GM12872 (cell line): Measurements from ENCODE around the gene PIR.

Source experiments
- TF ChIP-seq, protein P1 (sequence below): IDR thresholded peaks from 3 replicates; pipeline ENCODE4 v1.5.1; 2011; ENCODE audit warnings: low read depth, mild to moderate bottlenecking, low read length, moderate library complexity; ENCODE audit not compliant: insufficient read depth

The PIR gene

GRCh38 chrX:15376956-15377355 lies 116.2 kb downstream of the PIR start:
- TF ChIP-seq, protein P1, sequence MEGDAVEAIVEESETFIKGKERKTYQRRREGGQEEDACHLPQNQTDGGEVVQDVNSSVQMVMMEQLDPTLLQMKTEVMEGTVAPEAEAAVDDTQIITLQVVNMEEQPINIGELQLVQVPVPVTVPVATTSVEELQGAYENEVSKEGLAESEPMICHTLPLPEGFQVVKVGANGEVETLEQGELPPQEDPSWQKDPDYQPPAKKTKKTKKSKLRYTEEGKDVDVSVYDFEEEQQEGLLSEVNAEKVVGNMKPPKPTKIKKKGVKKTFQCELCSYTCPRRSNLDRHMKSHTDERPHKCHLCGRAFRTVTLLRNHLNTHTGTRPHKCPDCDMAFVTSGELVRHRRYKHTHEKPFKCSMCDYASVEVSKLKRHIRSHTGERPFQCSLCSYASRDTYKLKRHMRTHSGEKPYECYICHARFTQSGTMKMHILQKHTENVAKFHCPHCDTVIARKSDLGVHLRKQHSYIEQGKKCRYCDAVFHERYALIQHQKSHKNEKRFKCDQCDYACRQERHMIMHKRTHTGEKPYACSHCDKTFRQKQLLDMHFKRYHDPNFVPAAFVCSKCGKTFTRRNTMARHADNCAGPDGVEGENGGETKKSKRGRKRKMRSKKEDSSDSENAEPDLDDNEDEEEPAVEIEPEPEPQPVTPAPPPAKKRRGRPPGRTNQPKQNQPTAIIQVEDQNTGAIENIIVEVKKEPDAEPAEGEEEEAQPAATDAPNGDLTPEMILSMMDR: no peak

GRCh38 chrX:15373976-15374375 lies 119.2 kb downstream of the PIR start:
- TF ChIP-seq, protein P1: no peak

DNA sequence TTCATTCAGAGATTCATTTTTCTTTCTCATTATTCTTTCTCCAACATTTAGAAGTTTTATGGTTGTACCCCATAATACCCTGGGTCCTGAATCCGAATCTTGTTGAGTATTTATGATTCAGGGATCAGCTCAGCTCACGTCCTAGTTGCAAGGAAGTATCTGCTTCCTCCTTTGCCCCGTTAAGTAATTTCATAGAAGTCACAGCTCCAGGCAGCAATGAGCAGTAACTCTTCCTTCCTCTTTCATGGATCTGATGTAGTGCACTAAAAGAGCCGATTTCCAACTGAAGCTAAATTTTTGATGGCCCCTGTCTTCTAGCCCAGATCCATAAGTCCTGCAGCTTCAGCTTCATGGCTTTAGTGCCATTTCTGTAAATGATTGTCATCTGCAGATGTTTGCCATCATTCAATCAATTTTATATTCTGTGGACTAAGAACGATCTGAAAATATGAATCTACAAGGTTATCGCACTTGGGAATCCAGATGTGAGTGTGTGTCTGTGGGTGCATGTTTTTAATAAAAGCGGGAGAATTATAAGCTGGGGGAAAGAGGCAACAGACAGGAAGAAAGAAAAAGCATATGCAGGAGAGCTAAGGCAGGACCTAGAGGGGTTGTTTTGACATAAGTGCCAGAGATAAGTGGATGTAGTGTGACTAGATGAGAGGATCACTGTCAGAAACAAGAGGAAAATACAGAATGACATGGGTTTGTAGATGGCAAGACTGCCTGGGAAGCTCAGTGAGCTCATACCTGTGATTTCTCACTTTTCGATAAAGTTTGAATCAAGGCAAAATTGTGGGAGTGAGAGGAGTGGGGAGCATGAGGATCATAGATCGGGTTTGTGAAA lies 126.4 kb downstream of the PIR start:
- TF ChIP-seq, protein P1: no peak

- TF ChIP-seq, protein P1: no peak
Measured at GRCh38 chrX:15359701-15360100, 133.4 kb downstream of the PIR start.

DNA sequence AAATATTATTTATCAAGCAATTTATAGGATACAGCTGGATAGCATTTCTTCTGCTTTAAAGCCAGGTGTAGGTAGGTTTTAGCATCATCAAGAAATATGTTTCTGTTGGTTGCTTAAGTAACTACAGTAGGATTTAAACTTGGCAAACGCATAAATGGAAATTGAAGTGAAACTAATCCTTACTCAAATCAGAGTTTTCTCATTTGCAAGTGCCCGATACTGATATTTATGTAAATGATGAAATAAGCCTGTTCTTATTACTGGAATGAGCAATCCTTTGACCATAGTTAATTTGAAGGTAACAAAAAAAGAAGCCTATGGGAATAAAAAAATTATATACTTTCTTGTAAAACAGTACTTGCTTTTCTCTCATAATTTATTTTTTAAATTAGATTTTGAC lies 134.6 kb downstream of the PIR start:
- TF ChIP-seq, protein P1: no peak

DNA sequence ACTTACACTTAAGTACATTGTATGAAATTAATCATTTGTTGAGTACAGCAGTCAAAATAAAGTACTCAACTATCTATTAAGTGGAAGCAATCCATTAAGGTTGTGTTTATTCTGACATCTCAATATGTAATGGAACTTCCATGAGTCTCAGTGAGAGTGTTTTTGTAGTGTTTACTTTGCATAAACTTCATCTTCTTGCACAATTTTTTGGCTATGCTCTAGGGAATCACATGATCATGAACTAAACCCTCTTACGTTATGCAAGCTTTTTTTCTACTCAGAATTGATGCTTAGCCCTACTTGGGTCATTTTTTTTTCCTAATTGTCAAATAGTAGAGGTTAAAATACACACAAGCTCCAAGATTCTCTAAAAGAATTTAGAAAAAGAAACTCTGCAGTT lies 136.7 kb downstream of the PIR start:
- TF ChIP-seq, protein P1: no peak

DNA sequence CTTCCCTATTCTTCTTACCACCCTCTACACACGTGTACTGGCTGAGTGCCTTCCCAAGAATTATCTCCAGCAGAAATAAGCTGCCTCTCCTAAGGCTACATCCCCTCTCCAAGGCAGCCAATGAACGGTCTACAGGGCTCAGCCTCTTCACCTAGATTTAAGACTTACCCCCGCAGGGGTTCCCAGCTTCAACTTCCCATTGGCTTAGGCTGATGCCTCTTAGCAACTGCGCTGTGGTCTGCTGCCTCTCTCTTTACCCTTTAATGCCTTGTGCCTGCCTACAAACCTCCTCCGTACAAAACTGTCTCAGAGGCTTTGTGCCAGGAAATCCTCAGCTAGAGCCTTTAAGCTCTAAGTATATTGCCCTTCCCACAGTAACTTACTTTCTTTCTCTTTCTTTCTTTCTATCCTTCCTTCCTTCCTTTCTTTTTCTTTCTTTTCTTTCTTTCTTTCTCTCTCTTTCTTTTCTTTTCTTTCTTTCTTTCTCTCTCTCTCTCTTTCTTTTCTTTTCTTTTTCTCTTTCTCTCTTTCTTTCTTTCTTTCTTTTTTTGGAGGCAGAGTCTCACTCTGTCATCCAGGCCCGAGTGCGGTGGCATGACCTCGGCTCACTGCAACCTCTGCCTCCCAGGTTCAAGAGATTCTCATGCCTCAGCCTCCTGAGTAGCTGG lies 142.7 kb downstream of the PIR start:
- TF ChIP-seq, protein P1: no peak
